ENCODE results near the gene CD34.
"Not testable (repeated sequence)": the region's sequence is repeated elsewhere in the genome, so short reads cannot be mapped to it uniquely, and the experiment has no call there.

CD34 gene

GRCh38 chr1:207925969-207926368 is 15.0 kb upstream of the CD34 start:
- DNase-seq = not testable (repeated sequence)

GRCh38 chr1:207925210-207925609 is 14.3 kb upstream of the CD34 start:
- DNase-seq = peak; percentile 64

GRCh38 chr1:207923561-207923960 is 12.6 kb upstream of the CD34 start:
- no peak for DNase-seq

- DNase-seq = no peak
These were observed 12.2 kb upstream of the CD34 start for GRCh38 chr1:207923121-207923520.

- DNase-seq = no peak
These were observed 11.6 kb upstream of the CD34 start for GRCh38 chr1:207922554-207922953.

GRCh38 chr1:207921321-207921720 is 10.4 kb upstream of the CD34 start:
- no peak for DNase-seq

GRCh38 chr1:207920444-207921021 is 9.6 kb upstream of the CD34 start:
- DNase-seq = no peak

GRCh38 chr1:207919523-207920170 is 8.7 kb upstream of the CD34 start:
- DNase-seq = peak; percentile 49

- no peak for DNase-seq
These were observed 7.7 kb upstream of the CD34 start for GRCh38 chr1:207918581-207918980.

GRCh38 chr1:207918011-207918410 is 7.1 kb upstream of the CD34 start:
- no peak for DNase-seq

- DNase-seq = no peak
These were observed 6.2 kb upstream of the CD34 start for GRCh38 chr1:207917080-207917479.

GRCh38 chr1:207913951-207914350 is 3.0 kb upstream of the CD34 start:
- no peak for DNase-seq

- DNase-seq = no peak
These were observed 1.2 kb upstream of the CD34 start for GRCh38 chr1:207911856-207912760.

GRCh38 chr1:207909687-207910086 is 1.2 kb downstream of the CD34 start:
- DNase-seq = no peak

- DNase-seq = no peak
These were observed 2.7 kb downstream of the CD34 start for GRCh38 chr1:207908107-207908734.

- DNase-seq = no peak
These were observed 6.5 kb downstream of the CD34 start for GRCh38 chr1:207904391-207904790.

GRCh38 chr1:207903767-207904166 is 7.2 kb downstream of the CD34 start:
- DNase-seq = no peak

- no peak for DNase-seq
These were observed 7.9 kb downstream of the CD34 start for GRCh38 chr1:207903053-207903452.

- DNase-seq = no peak
These were observed 8.4 kb downstream of the CD34 start for GRCh38 chr1:207902566-207902965.

GRCh38 chr1:207901041-207901653 is 9.8 kb downstream of the CD34 start:
- no peak for DNase-seq

GRCh38 chr1:207898836-207899235 is 12.1 kb downstream of the CD34 start:
- no peak for DNase-seq

GRCh38 chr1:207898260-207898659 is 12.7 kb downstream of the CD34 start:
- DNase-seq = no peak

- DNase-seq = peak; percentile 26
These were observed 13.7 kb downstream of the CD34 start for GRCh38 chr1:207897188-207897587.

Data from NCI-H2171 treated with DMSO at 0.1 percent for 48 hours (cell line).